ENCODE measurements around the gene DEPP1.

Gene DEPP1

DNA sequence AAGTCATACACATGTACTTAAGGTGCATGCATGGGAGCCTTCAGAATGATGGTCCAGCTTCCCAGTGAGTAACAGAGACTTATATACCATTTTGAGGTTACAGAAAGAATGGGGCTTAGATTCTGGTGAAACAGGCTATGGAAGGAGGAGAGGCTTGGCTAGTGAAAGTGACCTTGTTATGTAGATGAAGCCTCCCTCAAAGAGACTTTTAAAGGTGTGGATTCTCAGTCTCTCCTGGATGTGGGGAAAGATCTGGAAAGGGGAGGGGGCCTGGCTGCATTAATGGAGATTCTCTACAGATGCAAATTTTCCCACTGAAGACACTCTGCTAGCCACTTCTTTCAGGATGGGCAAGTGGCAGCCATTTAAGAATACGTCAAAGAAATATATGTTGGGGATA lies 13.5 kb downstream of the DEPP1 start:
- no peak for DNase-seq

DNA sequence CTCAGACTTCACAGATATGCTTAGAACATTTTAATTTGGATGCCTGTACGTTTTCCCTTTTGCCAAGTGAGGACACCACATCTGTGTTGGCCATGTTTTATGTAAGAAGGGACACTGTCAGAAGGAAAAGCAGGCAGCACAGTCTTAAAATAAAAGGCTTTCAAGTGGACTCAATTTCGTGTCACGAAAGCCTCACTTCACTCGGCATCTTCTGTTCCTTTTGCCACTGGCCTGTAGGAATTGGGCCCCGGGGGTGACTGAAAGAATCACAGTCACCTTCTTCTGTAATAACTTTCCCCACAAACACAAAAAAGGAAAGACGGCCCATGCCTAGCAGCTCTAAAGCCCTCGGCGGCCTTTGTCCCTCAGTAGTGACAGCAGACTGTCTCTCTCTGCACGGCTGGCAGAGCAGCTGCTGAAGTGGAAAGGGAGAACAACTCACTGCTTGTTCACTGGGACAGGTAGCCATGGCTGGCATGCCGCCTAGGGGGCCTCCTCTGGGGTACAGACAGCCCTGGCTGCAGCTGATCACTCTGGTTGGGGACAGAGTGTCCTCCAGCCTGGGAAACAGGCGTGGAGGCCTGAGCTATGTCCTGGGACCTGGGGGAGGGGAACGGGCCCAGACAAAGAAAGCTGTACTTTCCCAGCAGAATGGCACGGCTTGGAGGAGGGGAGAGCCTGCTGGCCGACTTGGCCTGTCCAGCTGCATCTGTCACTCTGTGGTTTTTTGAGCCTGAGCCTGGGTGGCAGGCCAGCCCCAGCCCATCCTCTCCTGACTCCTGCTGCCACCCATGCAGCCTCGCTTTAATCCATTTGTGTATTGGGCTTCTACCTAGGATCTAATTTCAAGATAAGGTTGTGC lies 14.6 kb downstream of the DEPP1 start:
- peak; percentile 32 for DNase-seq

DNA sequence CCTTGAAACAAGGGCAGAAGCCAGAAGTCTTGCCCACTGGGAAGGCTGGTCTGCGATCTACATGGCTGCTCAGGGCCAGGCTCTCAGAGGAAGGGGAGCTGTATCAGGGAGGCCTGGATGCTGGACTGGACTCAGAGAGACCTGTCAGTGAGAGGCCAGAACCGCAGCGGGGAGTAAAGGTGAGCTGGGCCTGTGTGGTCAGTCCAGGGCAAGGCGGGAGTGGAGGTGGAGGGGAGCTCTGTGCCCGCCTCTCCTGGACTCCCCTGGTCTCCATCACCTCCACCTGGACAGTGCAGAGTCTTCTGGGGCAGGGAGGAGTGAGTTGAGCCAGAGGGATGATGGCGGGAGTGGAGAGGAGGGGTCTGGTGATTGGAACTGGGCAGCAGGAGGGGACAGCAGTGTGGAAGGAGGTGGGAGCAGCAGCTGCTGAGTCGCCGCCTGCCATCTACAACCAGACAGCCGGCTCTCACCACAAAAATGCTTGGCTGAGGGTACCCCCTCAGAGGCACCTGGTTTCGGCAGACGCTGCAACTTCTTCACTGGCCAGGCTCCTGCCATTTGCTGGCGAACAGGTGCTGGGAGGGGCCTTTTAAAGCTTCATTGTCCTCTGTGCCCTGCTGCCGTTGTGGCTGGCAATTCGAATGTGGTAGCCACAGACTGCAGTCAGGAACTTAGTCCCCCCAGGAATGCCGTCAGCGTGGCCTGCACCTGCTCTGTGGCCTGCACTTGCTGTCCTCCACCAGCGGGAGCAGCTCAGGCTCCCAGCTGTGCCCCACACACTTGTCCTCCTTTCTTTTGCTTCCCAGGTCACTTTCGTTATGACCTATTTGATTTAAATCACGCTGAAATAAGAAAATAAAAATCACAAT lies 15.5 kb downstream of the DEPP1 start:
- DNase-seq: peak; percentile 54

DNA sequence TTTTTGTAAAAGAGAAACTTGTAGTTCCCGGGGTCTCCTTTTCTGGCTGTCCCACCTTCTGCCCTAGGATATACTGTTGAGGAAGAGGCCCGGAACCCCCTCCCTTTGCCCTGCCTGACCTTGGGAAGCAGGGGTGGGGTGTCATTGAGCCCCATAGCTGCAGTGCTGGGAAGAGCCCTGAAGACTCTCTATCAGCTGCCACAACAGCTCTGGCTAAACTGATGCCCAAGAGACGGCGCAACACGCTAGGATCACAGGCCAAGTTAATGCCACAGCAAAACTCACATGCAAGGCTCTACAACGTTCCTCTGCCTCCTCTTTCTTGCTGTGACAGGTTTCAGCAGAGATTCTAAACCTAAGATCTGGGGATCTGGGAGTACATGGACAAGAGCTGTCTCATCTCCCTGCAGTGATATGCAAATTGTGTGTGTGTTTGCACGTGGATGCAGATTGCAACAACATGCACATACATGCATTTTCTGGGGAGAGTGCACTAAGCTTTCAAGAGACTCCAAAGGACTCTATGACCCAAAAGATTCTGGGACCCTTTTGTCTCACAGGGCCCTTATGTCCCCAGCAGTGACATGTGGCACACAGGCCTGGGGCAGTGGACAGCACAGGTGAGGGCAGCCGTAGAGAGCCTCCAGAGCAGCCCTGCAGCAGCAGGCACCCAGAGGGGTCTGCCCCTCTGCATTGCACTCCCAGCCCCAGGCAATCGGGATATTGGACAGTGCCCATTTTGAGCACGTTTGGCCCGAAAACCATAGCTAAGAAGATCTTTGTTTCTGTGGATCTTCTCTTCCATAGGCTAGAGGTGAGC lies 16.5 kb downstream of the DEPP1 start:
- DNase-seq: no peak

DNA sequence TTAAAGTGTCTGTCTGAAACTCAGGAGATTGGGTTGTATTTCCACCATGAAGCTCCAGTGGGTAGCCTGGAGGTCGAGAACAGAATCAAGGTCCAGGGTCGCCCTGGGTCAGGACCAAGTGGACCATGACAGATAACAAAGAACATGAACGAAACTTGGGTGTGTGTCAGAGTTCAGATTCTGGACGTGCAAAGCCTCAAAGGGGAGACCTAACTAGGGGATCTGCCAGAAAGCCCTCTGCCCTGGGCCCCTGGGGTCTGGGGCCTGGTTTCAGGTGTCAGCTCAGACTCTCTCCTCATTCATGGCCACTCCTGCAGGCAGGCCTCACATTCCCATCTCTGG lies 17.4 kb downstream of the DEPP1 start:
- DNase-seq: no peak

DNA sequence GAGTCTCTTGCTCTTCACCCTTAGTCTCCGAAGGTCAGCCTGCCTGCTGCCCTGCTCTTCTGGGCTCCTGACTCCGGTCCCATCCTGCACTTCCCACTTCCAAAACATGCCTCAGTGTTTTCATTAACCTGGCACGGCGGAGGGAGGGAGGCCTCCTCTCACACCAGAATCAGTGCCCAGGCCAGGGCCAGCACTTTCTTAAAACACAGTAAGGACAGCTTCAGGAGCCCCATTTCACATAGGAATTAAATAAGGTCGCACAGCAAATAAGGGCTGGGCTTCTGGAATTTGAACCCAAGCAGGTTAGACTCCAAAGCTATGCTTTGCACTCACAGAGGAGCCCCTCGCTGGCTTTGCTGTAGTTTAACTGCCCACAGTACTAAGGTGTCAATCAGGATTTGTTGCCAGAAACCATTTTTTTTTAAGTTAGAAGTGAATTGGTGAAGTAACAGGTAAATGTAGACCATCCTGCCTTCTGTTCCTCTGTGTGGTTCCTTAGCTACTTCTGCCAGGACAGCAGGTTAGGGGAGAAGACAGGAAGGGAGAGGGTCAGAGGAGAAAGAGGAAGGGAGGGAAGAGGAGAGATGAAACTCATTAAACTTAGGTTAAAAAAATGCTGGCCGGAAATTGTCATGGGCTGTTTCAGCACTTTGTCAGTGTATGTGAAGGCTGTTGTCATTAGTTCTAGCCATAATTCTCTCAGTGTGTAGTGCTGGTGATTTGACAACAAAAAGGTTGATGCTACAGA lies 18.0 kb downstream of the DEPP1 start:
- DNase-seq: no peak

DNA sequence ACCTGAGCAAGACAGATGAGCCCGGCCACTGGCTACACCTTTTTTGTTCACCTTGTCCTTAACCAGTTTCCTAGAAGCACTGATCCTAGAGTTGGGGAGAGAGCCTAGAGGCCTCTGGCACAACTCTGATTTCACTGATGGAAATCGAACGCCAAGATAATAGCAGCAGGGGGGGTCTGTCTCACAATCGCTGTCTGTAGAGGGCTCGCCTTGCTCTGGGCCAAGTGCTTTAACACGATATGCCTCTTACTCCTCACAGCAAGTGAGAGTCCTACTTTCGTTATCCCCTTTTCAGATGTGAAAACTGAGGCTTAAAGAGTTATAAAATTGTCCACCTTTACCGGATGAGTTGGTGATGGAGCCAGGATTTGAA lies 18.5 kb downstream of the DEPP1 start:
- no peak for DNase-seq

DNA sequence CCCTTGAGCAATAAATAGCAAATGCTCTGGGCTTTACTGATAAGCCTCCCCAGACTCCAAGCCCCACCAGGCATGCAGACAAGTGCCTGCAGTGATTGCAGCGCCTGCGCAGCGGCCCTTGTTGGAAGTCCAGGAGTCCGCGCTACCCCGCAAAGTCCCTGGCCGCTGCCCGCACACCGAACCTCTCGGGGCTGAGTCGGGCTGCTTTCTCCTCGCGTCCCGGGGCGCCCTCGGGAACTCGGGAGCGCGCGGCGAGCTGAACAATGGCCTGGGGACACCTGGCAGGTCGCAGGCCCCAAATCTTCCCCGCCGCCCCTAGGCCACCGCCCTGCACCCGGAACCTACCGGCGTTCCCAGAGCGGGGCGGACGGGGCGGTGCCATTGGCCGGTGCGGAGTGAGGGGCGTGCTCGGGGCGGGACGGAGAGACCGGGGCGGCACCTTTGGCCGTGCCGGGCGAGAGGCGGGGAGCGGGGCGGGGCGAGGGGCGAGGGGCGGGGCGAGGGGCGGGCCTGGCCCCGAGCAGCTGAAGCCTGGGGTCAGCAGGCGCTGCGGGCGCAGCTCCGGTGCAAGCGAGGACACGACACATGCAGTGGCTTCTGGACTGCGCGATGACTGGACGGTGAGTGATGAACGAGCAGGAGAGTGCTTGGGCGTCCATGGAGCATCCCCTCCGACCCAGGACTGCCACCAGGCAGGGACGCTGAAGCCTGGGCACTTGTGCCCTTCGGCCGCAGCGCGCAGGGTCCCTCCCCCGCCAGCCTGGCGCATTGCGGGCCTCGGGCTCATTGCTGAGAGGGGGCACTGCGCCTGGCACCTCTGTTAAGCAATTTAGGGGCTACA lies 19.1 kb downstream of the DEPP1 start, which contains the start of gene RASSF4:
Gene RASSF4, plus strand, starts transcription at position 556 of the 841 bp plus-strand sequence. CDS start 10,401 bp downstream, outside the sequence.
- DNase-seq: peak; percentile 95

DNA sequence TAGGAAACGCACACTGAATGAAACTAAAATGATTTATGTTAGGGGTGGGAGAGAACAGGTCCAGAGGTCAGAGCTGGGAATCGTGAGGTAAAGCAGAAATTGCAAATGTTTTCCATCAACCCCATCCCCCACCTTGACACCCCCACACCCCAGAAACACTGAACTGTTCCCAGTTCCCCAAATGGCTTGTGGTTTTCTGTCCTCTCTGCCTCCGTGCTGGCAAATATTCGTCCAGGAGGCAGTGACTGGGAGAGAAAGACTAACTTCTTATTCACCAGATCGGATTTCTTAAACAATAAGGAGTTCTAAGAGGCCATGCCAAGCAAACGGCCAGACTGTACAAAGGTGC lies 19.7 kb downstream of the DEPP1 start:
- DNase-seq: peak; percentile 46

DNA sequence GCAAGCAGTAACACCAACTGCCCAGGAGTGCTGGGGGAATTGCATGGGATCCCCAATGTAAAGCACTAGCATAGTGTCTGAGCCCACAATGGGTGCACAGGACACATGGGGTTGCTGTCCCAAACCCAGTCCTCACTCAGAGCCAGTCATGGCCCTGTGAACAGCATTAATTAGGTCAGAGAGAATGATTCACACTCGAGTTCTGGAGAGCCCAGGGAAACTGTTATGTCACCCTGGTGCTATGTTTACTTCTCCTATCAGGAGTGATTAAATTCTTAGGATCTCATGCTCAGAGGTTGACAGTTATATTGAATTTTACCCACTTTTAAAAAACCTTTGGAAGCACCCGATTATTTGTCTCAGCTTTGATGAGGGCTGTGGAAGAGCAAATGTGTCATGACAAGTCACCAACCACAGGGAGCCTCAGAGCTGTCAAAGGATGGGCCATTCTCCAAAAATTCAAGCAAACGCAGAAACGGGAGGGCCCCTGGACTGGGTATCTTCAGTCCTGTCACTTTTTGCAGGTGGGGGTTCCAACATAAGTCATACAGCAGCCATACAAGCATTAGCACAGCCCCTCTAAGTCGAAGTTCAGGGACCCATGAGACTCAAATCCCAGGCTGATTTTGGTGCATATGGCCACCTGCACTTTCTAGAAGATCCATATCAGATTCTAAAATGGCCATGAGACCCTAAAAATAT lies 20.3 kb downstream of the DEPP1 start:
- DNase-seq: peak; percentile 94

DNA sequence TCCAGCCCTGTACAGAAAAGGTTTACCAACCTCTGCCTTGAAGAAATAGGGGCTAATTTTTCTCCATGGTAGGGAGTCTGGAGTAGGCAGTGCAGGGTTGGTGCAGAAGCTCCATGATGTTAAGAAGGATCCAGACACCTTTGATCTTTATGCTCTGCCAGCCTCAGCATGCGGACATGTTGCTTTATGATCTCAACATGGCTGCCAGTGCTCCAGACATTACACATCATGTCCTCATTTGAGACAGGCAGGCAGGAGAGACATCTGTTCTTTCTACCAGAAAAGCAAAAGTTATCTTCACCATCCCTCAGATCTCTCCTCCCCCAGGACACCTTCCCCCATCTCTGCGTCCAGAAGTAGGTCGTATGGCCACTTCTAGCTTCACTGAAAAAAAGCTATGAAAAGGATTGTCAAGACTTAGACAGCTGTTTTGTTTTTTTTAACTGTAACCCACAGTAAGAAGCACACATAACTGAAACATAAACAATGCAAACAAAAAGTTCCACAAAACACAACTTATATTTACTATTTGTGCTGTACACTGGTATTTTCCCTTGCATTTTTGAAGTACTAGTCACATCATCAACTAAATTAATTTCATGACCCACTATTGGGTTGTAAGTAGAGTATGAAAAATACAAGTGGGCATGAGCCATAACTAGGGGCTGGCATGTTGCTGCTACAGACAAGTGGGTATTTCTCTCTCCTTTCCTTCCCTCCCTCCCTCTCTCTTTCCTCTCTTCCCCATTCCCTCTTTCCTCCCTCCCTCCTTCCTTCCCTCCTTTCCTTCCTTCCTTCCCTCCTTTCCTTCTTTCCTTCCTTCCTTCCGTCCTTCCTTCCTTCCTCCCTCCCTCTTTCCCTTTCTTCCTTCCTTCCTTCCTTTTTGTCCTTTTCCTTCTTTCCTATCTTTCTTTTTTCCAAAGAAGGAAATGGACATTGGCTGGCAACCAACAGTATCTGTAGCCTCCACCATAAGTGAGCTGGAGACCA lies 21.6 kb downstream of the DEPP1 start:
- no peak for DNase-seq

DNA sequence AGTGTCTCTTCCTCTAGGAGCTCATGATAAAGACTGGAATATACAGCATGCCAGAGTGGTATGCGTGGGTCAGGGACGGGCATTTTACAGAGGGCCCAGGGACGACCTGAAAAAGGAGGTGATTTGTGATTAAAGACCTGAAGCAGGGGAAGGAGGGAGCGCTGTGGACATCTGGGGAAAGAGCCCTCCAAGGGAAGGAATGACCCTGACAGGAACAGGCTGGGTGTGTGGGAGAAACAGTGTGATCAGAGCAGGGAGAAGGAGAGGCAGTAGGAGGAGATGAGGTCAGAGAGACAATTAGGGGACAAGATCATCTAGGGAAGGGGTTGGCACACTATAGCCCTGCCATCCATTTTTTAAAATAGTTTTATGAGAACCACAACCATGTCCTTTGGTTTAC lies 22.4 kb downstream of the DEPP1 start:
- no peak for DNase-seq

DNA sequence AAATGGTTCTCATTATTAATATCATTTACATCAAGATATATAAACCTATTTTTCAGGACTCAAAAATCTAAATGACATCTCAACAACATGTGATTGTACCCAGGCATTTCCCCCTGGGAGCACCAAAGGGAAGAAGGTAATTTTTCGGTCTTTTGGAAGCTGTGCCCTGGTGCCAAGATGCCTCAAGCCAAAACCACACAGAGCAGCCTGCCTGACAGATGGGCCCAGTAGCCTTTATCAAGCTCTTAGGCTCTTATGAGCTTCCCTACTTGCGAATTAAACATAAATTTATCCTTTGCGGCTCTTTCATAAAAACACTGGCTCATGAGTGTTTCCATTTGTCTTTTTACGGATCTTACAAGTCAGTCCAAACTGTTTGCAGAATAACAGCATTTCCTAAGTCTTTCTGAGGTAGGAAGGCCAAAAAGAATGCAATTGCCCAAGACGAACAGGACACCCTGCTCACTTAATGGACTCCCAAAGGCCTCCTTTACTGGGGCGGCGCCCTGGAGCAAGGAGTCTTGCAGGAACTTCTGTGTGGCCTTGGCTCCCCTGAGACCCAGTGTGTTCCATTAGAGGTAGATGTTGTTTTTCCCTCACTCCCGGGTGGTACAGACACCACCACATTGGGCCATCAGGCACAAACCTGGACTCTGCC lies 23.1 kb downstream of the DEPP1 start:
- no peak for DNase-seq

DNA sequence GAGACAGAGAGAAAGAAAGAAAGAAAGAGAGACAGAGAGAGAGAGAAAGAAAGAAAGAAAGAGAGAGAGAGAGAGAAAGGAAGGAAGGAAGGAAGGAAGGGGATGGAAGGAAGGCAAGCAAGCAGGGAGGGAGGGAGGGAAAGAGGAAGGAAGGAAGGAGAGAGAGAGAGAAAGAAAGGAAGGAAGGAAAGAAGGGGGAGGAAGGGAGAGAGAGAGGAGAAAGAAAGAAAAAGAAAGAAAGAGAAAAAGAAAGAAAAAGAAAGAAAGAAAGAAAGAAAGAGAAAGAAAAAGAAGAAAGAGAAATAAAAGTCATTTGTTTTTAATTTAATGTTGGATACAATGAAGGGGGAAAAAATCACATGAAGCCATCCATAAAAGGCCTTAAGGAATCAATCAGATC lies 23.6 kb downstream of the DEPP1 start:
- DNase-seq: no peak

DNA sequence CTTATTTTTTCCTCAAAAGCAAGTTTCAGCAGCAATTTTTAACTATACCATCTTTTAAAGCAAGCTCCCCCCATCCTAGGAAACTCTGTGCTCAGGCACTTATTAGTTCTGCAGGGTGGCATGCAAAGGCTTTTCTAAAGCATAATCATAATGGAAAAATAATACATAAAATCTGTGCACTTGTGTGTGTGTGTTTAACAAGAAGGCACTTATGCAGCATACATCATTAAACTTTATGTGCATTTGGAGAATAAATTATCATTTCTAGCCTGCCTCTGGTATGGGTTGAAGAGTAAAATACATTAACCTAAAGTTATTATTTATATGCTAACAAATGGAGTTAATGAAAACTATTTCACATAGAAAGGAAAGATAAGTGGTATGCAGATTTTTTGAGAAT lies 24.6 kb downstream of the DEPP1 start:
- DNase-seq: no peak

DNA sequence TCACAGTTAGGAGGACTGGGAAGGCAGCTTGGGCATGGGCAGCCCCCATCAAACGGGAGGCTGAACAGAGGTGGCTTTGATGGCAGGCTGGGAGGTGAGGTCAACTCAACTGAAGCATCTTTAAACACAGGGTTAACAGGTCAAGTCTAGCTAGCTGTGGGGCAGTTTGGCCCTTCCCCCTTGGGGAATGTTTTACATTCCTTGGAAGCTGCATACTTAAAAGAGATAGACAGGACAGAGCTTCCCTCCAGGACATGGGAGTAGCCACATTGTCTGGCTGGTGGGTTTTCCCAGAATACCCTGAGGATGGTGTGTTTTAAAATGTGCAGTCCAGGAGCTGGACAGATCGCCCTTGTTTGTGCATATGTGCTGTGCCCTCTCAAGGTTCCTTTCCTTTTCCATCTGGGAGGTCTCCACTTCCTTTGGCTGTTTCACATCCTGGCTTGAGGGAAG lies 25.8 kb downstream of the DEPP1 start:
- DNase-seq: no peak

DNA sequence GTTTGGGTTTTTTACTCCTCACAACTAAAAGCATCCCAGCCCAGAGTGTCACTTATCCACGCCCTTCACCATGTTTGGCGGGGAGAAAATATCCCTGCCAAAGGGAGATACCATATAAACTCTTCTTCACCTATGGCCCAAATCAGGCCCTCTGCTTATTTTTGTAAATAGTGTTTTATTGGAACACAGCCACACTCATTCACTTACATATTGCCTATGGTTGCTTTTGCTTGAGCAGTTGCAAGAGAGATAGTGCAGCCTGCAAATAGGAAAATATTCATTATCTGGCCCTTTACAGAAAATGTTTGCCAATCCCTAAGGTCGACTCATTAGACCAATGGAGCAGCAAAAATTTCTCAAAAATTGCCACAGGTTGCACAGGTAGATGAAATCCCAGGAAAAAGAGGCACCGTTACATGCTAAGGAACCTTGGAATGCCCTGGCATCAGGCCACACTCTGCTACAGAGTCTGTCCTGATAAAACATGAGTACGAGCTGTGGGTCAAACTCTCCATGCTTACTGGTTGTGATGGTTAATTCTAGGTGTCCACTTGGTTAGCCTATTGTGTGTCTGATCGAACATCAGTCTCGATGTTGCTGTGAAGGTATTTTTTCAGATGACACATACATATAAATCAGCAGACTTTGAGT lies 26.9 kb downstream of the DEPP1 start:
- DNase-seq: no peak

Data from inflammatory macrophage treated with lipopolysaccharide for 4 hours (primary cell).